ENCODE measurements around the gene EVI5. TPM values are rescaled to one million over a fixed set of nuclear protein-coding genes. Genes with fewer than 3 reads are reported as not detected.

The EVI5 gene
- total and polyA plus RNA-seq, 10 of the 15 experiments (the other 5 are each of a cell fraction or from before 2014, with no cell fraction given) = 0.27 to 6.8 (median 1.7) TPM

- no peaks in the 10 kb centered on the region for H3K79me2 ChIP-seq (ENCODE audit: control insufficient read depth, insufficient read depth, low read length)
- ChIA-PET RAD21 (ENCODE audit: unreplicated experiment) (interaction anchor here (1.2 to 3.6 kb wide), 10 partner anchors 20 to 226 kb away, joined by 3 to 138 read pairs (median 13); partner anchors contain the start of gene GFI1), SMC1A (ENCODE audit: uncharacterized antibody, unreplicated experiment) (interaction anchor here (1.0 to 3.6 kb wide), 16 partner anchors 15 to 234 kb away, joined by 3 to 100 read pairs (median 11); partner anchors contain the start of gene GFI1), CTCF (interaction anchor here (0.8 to 5.9 kb wide), 7 partner anchors 49 to 69 kb away, joined by 4 to 60 read pairs (median 7); partner anchors contain the start of gene GFI1), POLR2A (interaction anchor here (2.2 to 3.6 kb wide), 3 partner anchors 28 to 50 kb away, joined by 11 to 77 read pairs (median 23); partner anchors contain the start of gene GFI1)
- FAIRE-seq (no peak), DNase-seq (ENCODE audit: low read depth, low spot score) (no peak), ATAC-seq (peak; percentile 38)
- intact Hi-C loops (cut with micrococcal nuclease; ENCODE audit: unreplicated experiment) = loop anchor here (2.0 to 5.0 kb wide), 2 partner anchors 34 to 239 kb away; partner anchors contain the start of genes GLMN and RPAP2
- H3K4me2 ChIP-seq (ENCODE audit: control insufficient read depth, insufficient read depth) = peak overlapping the region; percentile 76; the same call in 1 of the 2 replicates
- H3K4me1 ChIP-seq (ENCODE audit: control insufficient read depth, insufficient read depth, low read length) = peaks cover 14% of the 10 kb centered on the region
- WGBS (ENCODE audit: insufficient coverage, insufficient replicate concordance, low lambda C conversion rate, missing lambda C conversion rate) = 63% methylated on average over 5 of the region's 5 CpGs
- no peaks in the 10 kb centered on the region for H3K9me3 ChIP-seq (replicated peaks; ENCODE audit: control insufficient read depth, insufficient read depth, low read length)
- H2AFZ ChIP-seq (ENCODE audit: control insufficient read depth, low read depth, low read length) = no peak overlapping the region
- H3K9ac ChIP-seq (ENCODE audit: control insufficient read depth, insufficient read depth, low read length) = no peak overlapping the region; the same call in 1 of the 2 replicates
- in situ Hi-C loops (cut with MboI) = no loop called here
- no peak overlapping the region for H3K4me3 ChIP-seq
- H4K20me1 ChIP-seq (ENCODE audit: control insufficient read depth, insufficient read depth) = no peaks in the 10 kb centered on the region
- H3K27ac ChIP-seq (ENCODE audit: control insufficient read depth, insufficient read depth) = peak overlapping the region; percentile 33; the same call in 1 of the 2 replicates
- no peaks in the 10 kb centered on the region for H3K36me3 ChIP-seq (ENCODE audit: control insufficient read depth in 2 of 2, insufficient read depth in 2 of 2, low read length in 1 of 2)
- no TSS peak for BruUV-seq (replicated peaks)
- no peaks in the 10 kb centered on the region for H3K27me3 ChIP-seq (replicated peaks in 1 of 2; ENCODE audit: control insufficient read depth in 2 of 2, insufficient read depth in 2 of 2, low read length in 1 of 2)
- no peak for TF ChIP-seq NFXL1 (IDR thresholded peaks at IDR 0.05; ENCODE audit: borderline replicate concordance)
- no peak for TF ChIP-seq CUX1 (IDR thresholded peaks at IDR 0.05; ENCODE audit: insufficient replicate concordance, low read depth, low read length)
- no peak for TF ChIP-seq NFYB (IDR thresholded peaks at IDR 0.05; ENCODE audit: insufficient read depth, low read depth, low read length)
- TF ChIP-seq SUPT20H (IDR thresholded peaks at IDR 0.05; ENCODE audit: borderline replicate concordance, control insufficient read depth, low read depth, low read length) = no peak
- TF ChIP-seq CBX5 (IDR thresholded peaks at IDR 0.05; ENCODE audit: low read depth) = no peak
- no peak for TF ChIP-seq ZBTB4 (CRISPR knock-in tag; IDR thresholded peaks at IDR 0.05)
- no peak for TF ChIP-seq ZBED1 (IDR thresholded peaks at IDR 0.05; ENCODE audit: borderline replicate concordance)
- no peak for TF ChIP-seq RAD21 (IDR thresholded peaks at IDR 0.05; ENCODE audit: insufficient read depth, low read depth, low read length)
- no peak for TF ChIP-seq CREM (IDR thresholded peaks at IDR 0.05; ENCODE audit: low read depth)
- no peak for TF ChIP-seq MEF2A (IDR thresholded peaks at IDR 0.05; ENCODE audit: insufficient read depth, low read depth, low read length)
- no peak for TF ChIP-seq JUND (IDR thresholded peaks at IDR 0.05; ENCODE audit: low read depth, low read length)
Observed at GRCh38 chr1:92536211-92536979, 248.5 kb downstream of the EVI5 start.
